ENCODE data around the gene ACKR4. TPM values are rescaled to one million over a fixed set of nuclear protein-coding genes. Genes with fewer than 3 reads are reported as not detected.
A peak's percentile ranks its signal among the peaks of the same experiment; 100 is the strongest.
"Not testable (repeated sequence)": the region's sequence is repeated elsewhere in the genome, so short reads cannot be mapped to it uniquely, and the experiment has no call there.

ACKR4 gene
- total RNA-seq, 1 donor, result 0.72 TPM

DNA sequence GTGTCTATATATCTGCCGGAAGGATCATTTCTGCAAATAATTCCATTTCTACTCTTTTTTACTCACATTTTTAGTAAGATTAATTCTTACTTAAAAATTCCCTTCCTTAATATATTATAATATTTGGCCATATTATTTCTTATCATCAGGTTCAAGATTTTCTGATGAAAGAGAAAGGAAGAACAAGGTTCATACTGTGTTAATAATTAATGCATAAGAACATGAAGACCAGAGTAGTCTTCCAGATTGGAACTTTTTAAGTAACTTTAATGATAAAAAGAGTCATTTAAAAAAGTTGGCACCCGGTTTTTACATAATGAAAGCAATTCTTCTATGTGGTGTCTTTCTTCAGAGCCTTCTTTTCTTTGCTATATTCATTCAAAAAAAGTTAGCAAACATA lies 590 bp downstream of the ACKR4 start:
- Histone ChIP-seq H3K27me3 (ENCODE audit: insufficient read depth, low read length) (no peaks in the 10 kb centered on the region), H4K20me1 (ENCODE audit: insufficient read depth, low read length) (no peaks in the 10 kb centered on the region), H3K4me1 (ENCODE audit: insufficient read depth, low read length) (peaks cover 26% of the 10 kb centered on the region), H3K79me2 (ENCODE audit: insufficient read depth, low read length) (no peaks in the 10 kb centered on the region), H3K4me2 (ENCODE audit: insufficient read depth, low read length) (no peak overlapping the region), H3K36me3 (ENCODE audit: insufficient read depth, low read length) (no peaks in the 10 kb centered on the region), H3K27ac (ENCODE audit: low read depth, low read length) (no peak overlapping the region), H3K4me3 (ENCODE audit: insufficient read depth, low read length) (no peak overlapping the region), H3K9me3 (ENCODE audit: low read depth, low read length) (no peaks in the 10 kb centered on the region), H2AFZ (ENCODE audit: low read length) (no peak overlapping the region)
- DNase-seq (ENCODE audit: insufficient read length, low spot score, missing footprints), result peak; percentile 2
- TF ChIP-seq, protein P1, sequence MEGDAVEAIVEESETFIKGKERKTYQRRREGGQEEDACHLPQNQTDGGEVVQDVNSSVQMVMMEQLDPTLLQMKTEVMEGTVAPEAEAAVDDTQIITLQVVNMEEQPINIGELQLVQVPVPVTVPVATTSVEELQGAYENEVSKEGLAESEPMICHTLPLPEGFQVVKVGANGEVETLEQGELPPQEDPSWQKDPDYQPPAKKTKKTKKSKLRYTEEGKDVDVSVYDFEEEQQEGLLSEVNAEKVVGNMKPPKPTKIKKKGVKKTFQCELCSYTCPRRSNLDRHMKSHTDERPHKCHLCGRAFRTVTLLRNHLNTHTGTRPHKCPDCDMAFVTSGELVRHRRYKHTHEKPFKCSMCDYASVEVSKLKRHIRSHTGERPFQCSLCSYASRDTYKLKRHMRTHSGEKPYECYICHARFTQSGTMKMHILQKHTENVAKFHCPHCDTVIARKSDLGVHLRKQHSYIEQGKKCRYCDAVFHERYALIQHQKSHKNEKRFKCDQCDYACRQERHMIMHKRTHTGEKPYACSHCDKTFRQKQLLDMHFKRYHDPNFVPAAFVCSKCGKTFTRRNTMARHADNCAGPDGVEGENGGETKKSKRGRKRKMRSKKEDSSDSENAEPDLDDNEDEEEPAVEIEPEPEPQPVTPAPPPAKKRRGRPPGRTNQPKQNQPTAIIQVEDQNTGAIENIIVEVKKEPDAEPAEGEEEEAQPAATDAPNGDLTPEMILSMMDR (IDR thresholded peaks at IDR 0.05; ENCODE audit: extremely low read depth, low read depth, low read length), result no peak

DNA sequence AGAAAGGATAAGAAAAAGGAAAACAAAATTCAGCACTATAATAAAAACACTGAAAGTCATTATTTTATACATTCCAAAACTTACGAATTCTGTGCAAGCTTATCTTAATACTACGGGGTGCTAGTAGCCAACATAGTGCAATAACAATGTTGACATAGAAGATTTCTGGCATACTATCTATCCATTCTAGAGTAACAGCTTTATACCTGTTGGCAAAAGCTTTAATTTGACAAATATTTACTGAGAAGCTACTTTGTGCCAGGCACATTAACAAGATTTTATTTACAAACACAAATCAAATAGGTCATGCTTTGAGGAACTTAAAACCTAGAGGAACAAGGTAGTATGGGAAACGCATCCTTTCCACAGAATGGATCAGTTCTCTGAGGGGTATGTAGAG lies 1.1 kb downstream of the ACKR4 start:
- no peak overlapping the region for H3K27ac ChIP-seq (ENCODE audit: low read depth, low read length)
- DNase-seq (ENCODE audit: insufficient read length, low spot score, missing footprints), result peak; percentile 5
- no peaks in the 10 kb centered on the region for H3K36me3 ChIP-seq (ENCODE audit: insufficient read depth, low read length)
- H3K4me2 ChIP-seq (ENCODE audit: insufficient read depth, low read length), result no peak overlapping the region
- no peaks in the 10 kb centered on the region for H3K79me2 ChIP-seq (ENCODE audit: insufficient read depth, low read length)
- no peaks in the 10 kb centered on the region for H4K20me1 ChIP-seq (ENCODE audit: insufficient read depth, low read length)
- H3K4me3 ChIP-seq (ENCODE audit: insufficient read depth, low read length), result no peak overlapping the region
- H3K4me1 ChIP-seq (ENCODE audit: insufficient read depth, low read length), result peaks cover 22% of the 10 kb centered on the region
- no peaks in the 10 kb centered on the region for H3K9me3 ChIP-seq (ENCODE audit: low read depth, low read length)
- H2AFZ ChIP-seq (ENCODE audit: low read length), result no peak overlapping the region
- H3K27me3 ChIP-seq (ENCODE audit: insufficient read depth, low read length), result no peaks in the 10 kb centered on the region
- TF ChIP-seq, protein P1 (IDR thresholded peaks at IDR 0.05; ENCODE audit: extremely low read depth, low read depth, low read length), result no peak

DNA sequence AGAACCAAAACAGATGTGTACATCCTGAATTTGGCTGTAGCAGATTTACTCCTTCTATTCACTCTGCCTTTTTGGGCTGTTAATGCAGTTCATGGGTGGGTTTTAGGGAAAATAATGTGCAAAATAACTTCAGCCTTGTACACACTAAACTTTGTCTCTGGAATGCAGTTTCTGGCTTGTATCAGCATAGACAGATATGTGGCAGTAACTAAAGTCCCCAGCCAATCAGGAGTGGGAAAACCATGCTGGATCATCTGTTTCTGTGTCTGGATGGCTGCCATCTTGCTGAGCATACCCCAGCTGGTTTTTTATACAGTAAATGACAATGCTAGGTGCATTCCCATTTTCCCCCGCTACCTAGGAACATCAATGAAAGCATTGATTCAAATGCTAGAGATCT lies 3.5 kb downstream of the ACKR4 start:
- H3K4me2 ChIP-seq (ENCODE audit: insufficient read depth, low read length); H3K79me2 ChIP-seq (ENCODE audit: insufficient read depth, low read length); H3K27ac ChIP-seq (ENCODE audit: low read depth, low read length); H3K36me3 ChIP-seq (ENCODE audit: insufficient read depth, low read length); H3K4me3 ChIP-seq (ENCODE audit: insufficient read depth, low read length); H3K9me3 ChIP-seq (ENCODE audit: low read depth, low read length); H2AFZ ChIP-seq (ENCODE audit: low read length); DNase-seq (ENCODE audit: insufficient read length, low spot score, missing footprints); H3K27me3 ChIP-seq (ENCODE audit: insufficient read depth, low read length); H4K20me1 ChIP-seq (ENCODE audit: insufficient read depth, low read length); H3K4me1 ChIP-seq (ENCODE audit: insufficient read depth, low read length): not testable (repeated sequence)

DNA sequence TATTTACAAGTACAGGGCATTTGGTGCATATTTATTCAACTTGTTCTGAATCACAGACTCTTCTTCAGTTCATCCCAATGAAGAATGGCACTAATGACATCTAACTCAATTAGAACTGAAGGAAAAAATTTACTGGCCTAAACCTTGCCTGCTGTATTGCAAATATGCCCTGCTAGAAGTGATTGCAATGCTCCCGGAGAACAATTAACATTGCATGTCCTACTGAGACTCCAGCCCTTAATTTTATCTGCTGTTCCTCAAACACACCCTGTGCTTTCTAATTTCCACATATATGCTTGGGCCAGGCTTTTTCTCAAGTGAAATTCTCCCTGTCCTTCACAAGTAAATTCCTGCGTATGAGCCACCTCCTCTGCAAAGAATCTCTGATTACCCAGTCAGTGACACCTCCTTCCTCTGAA lies 8.3 kb downstream of the ACKR4 start:
- H3K4me1 ChIP-seq (ENCODE audit: insufficient read depth, low read length), result peaks cover 17% of the 10 kb centered on the region
- no peak overlapping the region for H3K4me3 ChIP-seq (ENCODE audit: insufficient read depth, low read length)
- no peaks in the 10 kb centered on the region for H3K79me2 ChIP-seq (ENCODE audit: insufficient read depth, low read length)
- no peaks in the 10 kb centered on the region for H3K9me3 ChIP-seq (ENCODE audit: low read depth, low read length)
- peak overlapping the region; percentile 63 for H3K27ac ChIP-seq (ENCODE audit: low read depth, low read length)
- DNase-seq (ENCODE audit: insufficient read length, low spot score, missing footprints), result no peak
- TF ChIP-seq, protein P1 (IDR thresholded peaks at IDR 0.05; ENCODE audit: extremely low read depth, low read depth, low read length), result no peak
- no peaks in the 10 kb centered on the region for H4K20me1 ChIP-seq (ENCODE audit: insufficient read depth, low read length)
- no peaks in the 10 kb centered on the region for H3K36me3 ChIP-seq (ENCODE audit: insufficient read depth, low read length)
- peak overlapping the region; percentile 68 for H2AFZ ChIP-seq (ENCODE audit: low read length)
- no peak overlapping the region for H3K4me2 ChIP-seq (ENCODE audit: insufficient read depth, low read length)
- no peaks in the 10 kb centered on the region for H3K27me3 ChIP-seq (ENCODE audit: insufficient read depth, low read length)
